Measurements from ENCODE around the gene AMIGO1. TPM values are rescaled to one million over a fixed set of nuclear protein-coding genes. Genes with fewer than 3 reads are reported as not detected.

Gene AMIGO1
- total RNA-seq, 4 donors from 2014 or later: 8.1 to 10.3 (median 8.4) TPM

GRCh38 chr1:109468903-109469302, 40.6 kb downstream of the AMIGO1 start:
- no peak for DNase-seq (ENCODE audit: low spot score in 2 of 2)
- Histone ChIP-seq H3K4me3 (no peak overlapping the region), H3K36me3 (no peaks in the 10 kb centered on the region), H3K27me3 (peaks cover 4 to 65% of the 10 kb centered on the region in 2 donors), H3K9me3 (no peaks in the 10 kb centered on the region), H3K4me1 (peaks cover 0 to 24% (median 5%) of the 10 kb centered on the region in 4 donors), H3K27ac (no peak overlapping the region)
- TF ChIP-seq POLR2A (IDR thresholded peaks at IDR 0.05) (no peak), EP300 (IDR thresholded peaks at IDR 0.05) (no peak), CTCF (IDR thresholded peaks at IDR 0.05) (no peak)
- 21 to 22% methylated on average over 2 of the region's 2 CpGs for WGBS, 2 donors

- peaks cover 0 to 24% (median 5%) of the 10 kb centered on the region in 4 donors for H3K4me1 ChIP-seq
- no peak overlapping the region for H3K27ac ChIP-seq
- no peak for TF ChIP-seq CTCF (IDR thresholded peaks at IDR 0.05)
- TF ChIP-seq POLR2A (IDR thresholded peaks at IDR 0.05): no peak
- no peak for TF ChIP-seq EP300 (IDR thresholded peaks at IDR 0.05)
- DNase-seq (ENCODE audit: low spot score in 2 of 2): no peak
- H3K27me3 ChIP-seq: peaks cover 4 to 72% of the 10 kb centered on the region in 2 donors
- no peaks in the 10 kb centered on the region for H3K36me3 ChIP-seq
- no peaks in the 10 kb centered on the region for H3K9me3 ChIP-seq
- H3K4me3 ChIP-seq: no peak overlapping the region
- 86 to 100% methylated on average over 1 of the region's 1 CpG for WGBS, 2 donors
Measured at GRCh38 chr1:109468061-109468460, 41.5 kb downstream of the AMIGO1 start.

- 23 to 29% methylated on average over 13 to 19 of the region's 23 CpGs for WGBS, 2 donors
- Histone ChIP-seq H3K9me3 (no peaks in the 10 kb centered on the region), H3K27me3 (peaks cover 4 to 80% of the 10 kb centered on the region in 2 donors), H3K27ac (peak overlapping the region in 1 of 4 donors; percentile 52), H3K36me3 (no peaks in the 10 kb centered on the region), H3K4me1 (peaks cover 0 to 24% (median 5%) of the 10 kb centered on the region in 4 donors), H3K4me3 (peak overlapping the region; percentile 33 to 61 (median 46))
- TF ChIP-seq POLR2A (IDR thresholded peaks at IDR 0.05) (no peak), CTCF (IDR thresholded peaks at IDR 0.05) (no peak), EP300 (IDR thresholded peaks at IDR 0.05) (no peak)
- no peak for DNase-seq (ENCODE audit: low spot score in 2 of 2)
Measured at GRCh38 chr1:109467301-109467777, 42.2 kb downstream of the AMIGO1 start.

GRCh38 chr1:109466452-109467300, 42.9 kb downstream of the AMIGO1 start, which contains the start of gene SYPL2:
Gene SYPL2 (plus strand): TSS chr1:109466546. CDS start chr1:109466844, 298 bp downstream.
- peak in 1 of 2 donors; percentile 14 for DNase-seq (ENCODE audit: low spot score in 2 of 2)
- no peaks in the 10 kb centered on the region for H3K9me3 ChIP-seq
- no peaks in the 10 kb centered on the region for H3K36me3 ChIP-seq
- TF ChIP-seq EP300 (IDR thresholded peaks at IDR 0.05) (no peak), CTCF (IDR thresholded peaks at IDR 0.05) (no peak), POLR2A (IDR thresholded peaks at IDR 0.05) (no peak)
- H3K4me1 ChIP-seq: peaks cover 0 to 24% (median 5%) of the 10 kb centered on the region in 4 donors
- peak within 1 kb of the TSS in 1 of 4 donors; percentile 52 for H3K27ac ChIP-seq
- peak within 1 kb of the TSS; percentile 33 to 61 (median 46) for H3K4me3 ChIP-seq
- peaks cover 4 to 81% of the 10 kb centered on the region in 2 donors for H3K27me3 ChIP-seq
- 0 to 5% methylated on average over 2 to 24 of the region's 88 CpGs for WGBS, 2 donors

GRCh38 chr1:109466125-109466451, 43.4 kb downstream of the AMIGO1 start:
- H3K27me3 ChIP-seq: peaks cover 4 to 84% of the 10 kb centered on the region in 2 donors
- peak overlapping the region; percentile 33 to 61 (median 46) for H3K4me3 ChIP-seq
- peaks cover 0 to 24% (median 5%) of the 10 kb centered on the region in 4 donors for H3K4me1 ChIP-seq
- no peaks in the 10 kb centered on the region for H3K9me3 ChIP-seq
- DNase-seq (ENCODE audit: low spot score in 2 of 2): no peak
- WGBS, 2 donors: 14% methylated on average over 20 to 24 of the region's 24 CpGs
- peak overlapping the region in 1 of 4 donors; percentile 52 for H3K27ac ChIP-seq
- TF ChIP-seq CTCF (IDR thresholded peaks at IDR 0.05): no peak
- TF ChIP-seq POLR2A (IDR thresholded peaks at IDR 0.05): no peak
- no peak for TF ChIP-seq EP300 (IDR thresholded peaks at IDR 0.05)
- H3K36me3 ChIP-seq: no peaks in the 10 kb centered on the region
